ENCODE data around the gene TOMM40L. TPM values are rescaled to one million over a fixed set of nuclear protein-coding genes. Genes with fewer than 3 reads are reported as not detected.

The TOMM40L gene
- total and polyA plus RNA-seq, 8 donors, result 9.2 to 15.6 (median 11.1) TPM

DNA sequence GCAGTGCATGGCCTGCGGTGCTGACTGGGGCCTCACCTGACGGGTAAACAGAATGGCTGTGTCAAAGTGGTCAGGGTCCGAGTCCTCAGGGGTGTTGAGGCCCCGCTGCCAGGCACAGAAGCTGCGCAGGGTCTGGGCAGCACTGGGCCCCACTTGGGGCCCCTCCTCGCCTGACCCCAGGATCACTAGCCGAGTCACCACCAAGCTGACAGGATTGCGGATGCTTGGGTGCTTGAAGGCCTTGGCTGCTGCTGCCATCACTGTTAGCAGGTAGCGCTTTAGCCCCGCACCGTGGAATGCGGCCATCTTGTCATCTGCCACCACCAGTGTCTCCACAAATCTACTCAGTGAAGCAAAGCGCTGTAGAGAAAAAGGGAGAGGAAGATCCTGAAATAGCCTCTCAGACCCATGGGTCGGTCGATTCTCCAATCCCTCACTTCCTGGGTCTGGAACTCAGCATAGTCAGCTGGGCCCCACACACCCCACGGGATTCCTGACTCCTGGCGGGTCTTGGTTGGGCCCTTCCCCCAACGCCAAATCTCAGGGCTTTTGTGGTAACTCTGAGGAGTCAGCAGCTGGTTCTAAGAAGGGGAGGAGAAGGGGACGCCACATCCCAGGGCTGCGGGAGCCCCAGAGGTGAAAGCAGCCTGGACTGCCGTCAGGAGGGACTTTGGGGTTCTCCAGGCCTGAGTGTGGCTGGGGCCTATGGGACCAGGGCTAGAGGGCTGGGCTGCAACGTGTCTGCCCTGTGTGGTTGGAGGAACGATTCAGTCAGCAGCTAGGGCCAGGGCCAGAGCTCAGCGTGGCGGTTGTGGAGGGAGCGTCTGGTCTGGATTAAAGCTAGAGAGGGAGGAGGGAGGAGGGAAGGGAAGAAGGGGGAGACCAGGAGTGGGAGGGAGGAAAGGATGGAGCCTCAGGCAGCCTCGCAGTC is 29.1 kb upstream of the TOMM40L start:
- peak in 1 of 4 donors; percentile 56 for DNase-seq
- peaks cover 19 to 65% of the 10 kb centered on the region in 2 donors for H3K4me1 ChIP-seq
- peak overlapping the region in 1 of 2 donors; percentile 75 for H3K27ac ChIP-seq
- intact Hi-C loops (cut with DNase I), result no loop called here
- ATAC-seq, result peak; percentile 2
- TF ChIP-seq, protein P1, sequence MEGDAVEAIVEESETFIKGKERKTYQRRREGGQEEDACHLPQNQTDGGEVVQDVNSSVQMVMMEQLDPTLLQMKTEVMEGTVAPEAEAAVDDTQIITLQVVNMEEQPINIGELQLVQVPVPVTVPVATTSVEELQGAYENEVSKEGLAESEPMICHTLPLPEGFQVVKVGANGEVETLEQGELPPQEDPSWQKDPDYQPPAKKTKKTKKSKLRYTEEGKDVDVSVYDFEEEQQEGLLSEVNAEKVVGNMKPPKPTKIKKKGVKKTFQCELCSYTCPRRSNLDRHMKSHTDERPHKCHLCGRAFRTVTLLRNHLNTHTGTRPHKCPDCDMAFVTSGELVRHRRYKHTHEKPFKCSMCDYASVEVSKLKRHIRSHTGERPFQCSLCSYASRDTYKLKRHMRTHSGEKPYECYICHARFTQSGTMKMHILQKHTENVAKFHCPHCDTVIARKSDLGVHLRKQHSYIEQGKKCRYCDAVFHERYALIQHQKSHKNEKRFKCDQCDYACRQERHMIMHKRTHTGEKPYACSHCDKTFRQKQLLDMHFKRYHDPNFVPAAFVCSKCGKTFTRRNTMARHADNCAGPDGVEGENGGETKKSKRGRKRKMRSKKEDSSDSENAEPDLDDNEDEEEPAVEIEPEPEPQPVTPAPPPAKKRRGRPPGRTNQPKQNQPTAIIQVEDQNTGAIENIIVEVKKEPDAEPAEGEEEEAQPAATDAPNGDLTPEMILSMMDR (IDR thresholded peaks at IDR 0.05), result no peak
- peak overlapping the region; percentile 9 to 30 for H3K4me3 ChIP-seq
- peaks cover 0 to 2% of the 10 kb centered on the region in 2 donors for H3K36me3 ChIP-seq
- H3K9me3 ChIP-seq, result no peaks in the 10 kb centered on the region
- no peaks in the 10 kb centered on the region for H3K27me3 ChIP-seq

DNA sequence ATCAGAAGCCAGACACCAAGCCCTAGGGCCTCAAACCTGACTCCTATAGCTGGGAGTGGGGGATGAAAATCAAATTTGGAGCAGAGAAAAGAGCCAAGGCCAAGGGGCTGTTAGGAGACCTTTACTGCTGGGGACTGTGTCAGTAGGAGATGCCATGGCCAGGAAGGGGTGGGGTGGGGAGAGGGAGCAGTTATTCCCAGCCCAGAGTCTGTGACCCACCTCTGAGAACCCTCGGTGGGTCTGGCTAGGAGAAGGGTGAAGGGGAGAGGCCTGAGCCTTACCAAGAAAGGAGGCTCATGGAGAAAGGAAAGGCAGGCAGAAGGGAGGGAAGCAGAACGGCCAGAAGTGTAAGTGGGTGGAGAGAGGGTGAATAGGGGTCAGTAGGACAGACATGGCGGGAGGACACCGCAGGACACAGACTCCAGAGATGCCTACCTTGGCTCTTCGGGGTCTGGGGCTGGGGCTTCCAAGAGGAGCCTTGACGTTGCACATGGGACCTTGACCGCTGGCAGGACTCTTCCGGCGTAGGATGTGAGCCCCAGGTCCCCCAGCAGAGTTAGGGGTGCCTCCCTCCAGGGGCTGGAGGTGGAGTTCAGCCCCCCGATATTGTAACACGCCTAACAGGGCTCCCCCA is 28.2 kb upstream of the TOMM40L start:
- intact Hi-C loops (cut with DNase I), result no loop called here
- H3K27me3 ChIP-seq, result no peaks in the 10 kb centered on the region
- ATAC-seq (no peak), DNase-seq (no peak)
- H3K36me3 ChIP-seq, result no peaks in the 10 kb centered on the region
- peak overlapping the region; percentile 58 to 75 for H3K27ac ChIP-seq
- TF ChIP-seq, protein P1 (IDR thresholded peaks at IDR 0.05), result no peak
- no peaks in the 10 kb centered on the region for H3K9me3 ChIP-seq
- peaks cover 20 to 58% of the 10 kb centered on the region in 2 donors for H3K4me1 ChIP-seq
- peak overlapping the region; percentile 9 to 30 for H3K4me3 ChIP-seq

GRCh38 chr1:161198194-161198896 is 27.5 kb upstream of the TOMM40L start:
- H3K27ac ChIP-seq, result peak overlapping the region; percentile 58 to 75
- H3K9me3 ChIP-seq, result no peaks in the 10 kb centered on the region
- intact Hi-C loops (cut with DNase I), result no loop called here
- no peaks in the 10 kb centered on the region for H3K27me3 ChIP-seq
- peak overlapping the region; percentile 9 to 30 for H3K4me3 ChIP-seq
- DNase-seq (peak in 1 of 4 donors; percentile 60), ATAC-seq (no peak)
- H3K4me1 ChIP-seq, result peaks cover 26 to 61% of the 10 kb centered on the region in 2 donors
- H3K36me3 ChIP-seq, result no peaks in the 10 kb centered on the region
- TF ChIP-seq, protein P1 (IDR thresholded peaks at IDR 0.05), result no peak

DNA sequence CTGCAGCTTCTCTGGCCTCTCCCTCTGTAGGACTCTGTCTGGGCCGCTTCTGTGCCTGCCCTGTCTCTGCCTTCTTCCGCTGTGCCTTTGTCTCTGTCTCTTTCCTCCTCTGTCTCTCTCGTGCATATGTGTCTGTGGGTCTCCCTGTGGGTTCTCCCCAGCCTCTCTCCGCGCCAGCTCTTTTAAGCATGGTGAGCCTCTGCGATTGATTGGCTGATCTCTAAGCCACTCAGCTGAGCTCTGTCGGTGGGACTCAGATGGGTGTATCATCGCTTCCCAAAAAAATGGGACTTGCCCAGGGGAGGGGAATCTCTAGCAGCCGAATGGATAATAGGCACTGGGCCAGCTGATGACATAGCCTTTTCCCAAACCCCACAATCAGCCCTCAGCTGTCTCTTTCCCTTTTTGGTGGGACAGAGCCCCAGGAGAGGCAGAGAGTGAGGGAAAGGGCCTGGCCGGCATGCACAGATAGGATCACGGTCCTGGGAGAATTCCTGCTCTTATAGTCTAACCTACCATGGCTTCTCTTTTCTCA is 26.9 kb upstream of the TOMM40L start, which contains the start of gene ADAMTS4:
TSS of gene ADAMTS4 (minus strand) at position 158 of the 535 bp plus-strand sequence. CDS start 427 bp downstream, outside the sequence.
- peak in 3 of 4 donors; percentile 54 to 86 (median 70) for DNase-seq
- peaks cover 32 to 65% of the 10 kb centered on the region in 2 donors for H3K4me1 ChIP-seq
- H3K27ac ChIP-seq, result peak within 1 kb of the TSS; percentile 89 to 98
- intact Hi-C loops (cut with DNase I), result no loop called here
- H3K27me3 ChIP-seq, result no peaks in the 10 kb centered on the region
- peak; percentile 9 for ATAC-seq
- no peaks in the 10 kb centered on the region for H3K9me3 ChIP-seq
- peak within 1 kb of the TSS; percentile 9 to 30 for H3K4me3 ChIP-seq
- TF ChIP-seq, protein P1 (IDR thresholded peaks at IDR 0.05), result no peak
- no peaks in the 10 kb centered on the region for H3K36me3 ChIP-seq
